ENCODE results near the gene PLAU.

Gene PLAU

GRCh38 chr10:73886085-73886529 lies 24.8 kb upstream of the PLAU start:
- Histone ChIP-seq H2BK12ac (ENCODE audit: low read length in 2 of 2) (peak overlapping the region; percentile 75 to 81), H2BK15ac (ENCODE audit: low read depth, poor library complexity, severe bottlenecking) (peak overlapping the region; percentile 15), H3K18ac (ENCODE audit: low read depth in 1 of 2, low read length in 2 of 2) (peak overlapping the region; percentile 63 to 77), H4K91ac (ENCODE audit: low read length) (no peak overlapping the region), H3K23ac (ENCODE audit: low read length in 2 of 2) (no peak overlapping the region), H3K4me1 (ENCODE audit: control insufficient read depth, insufficient read depth, low read depth, low read length) (peaks cover 18% of the 10 kb centered on the region), H3K27ac (ENCODE audit: low read length, poor library complexity, severe bottlenecking) (peak overlapping the region; percentile 100), H3K79me1 (replicated peaks; ENCODE audit: low read length, poor library complexity, severe bottlenecking) (no peaks in the 10 kb centered on the region), H3K36me3 (ENCODE audit: control insufficient read depth in 1 of 2, insufficient read depth in 2 of 2, low read depth in 1 of 2, low read length in 2 of 2) (no peaks in the 10 kb centered on the region), H3K4ac (ENCODE audit: low read depth in 1 of 2, low read length in 2 of 2) (peak overlapping the region; percentile 29 to 88), H3K4me3 (ENCODE audit: insufficient read depth in 1 of 2, low read depth in 1 of 2, low read length in 2 of 2) (no peak overlapping the region), H3K9ac (ENCODE audit: low read length) (peak overlapping the region; percentile 86), H3K27me3 (ENCODE audit: control insufficient read depth in 1 of 2, insufficient read depth in 1 of 2, low read length in 2 of 2) (no peaks in the 10 kb centered on the region), H4K8ac (ENCODE audit: low read length) (peak overlapping the region; percentile 92), H3K14ac (ENCODE audit: low read length in 2 of 2) (no peak overlapping the region), H2BK120ac (ENCODE audit: low read depth, low read length) (peak overlapping the region; percentile 4), H2BK5ac (ENCODE audit: low read depth, low read length, poor library complexity, severe bottlenecking) (no peak overlapping the region), H2AFZ (ENCODE audit: low read depth, low read length) (no peak overlapping the region), H3K4me2 (ENCODE audit: low read length, poor library complexity, severe bottlenecking) (no peak overlapping the region), H3K9me3 (ENCODE audit: control insufficient read depth, low read length) (no peaks in the 10 kb centered on the region), H2AK5ac (ENCODE audit: low read length, severe bottlenecking) (peak overlapping the region; percentile 37)
- peak; percentile 86 for DNase-seq
- 4% methylated on average over 5 of the region's 5 CpGs for WGBS

- Histone ChIP-seq H3K23ac (ENCODE audit: low read length in 2 of 2) (no peak overlapping the region), H3K79me1 (replicated peaks; ENCODE audit: low read length, poor library complexity, severe bottlenecking) (no peaks in the 10 kb centered on the region), H3K4me1 (ENCODE audit: control insufficient read depth, insufficient read depth, low read depth, low read length) (peaks cover 22% of the 10 kb centered on the region), H2AFZ (ENCODE audit: low read depth, low read length) (no peak overlapping the region), H3K9me3 (ENCODE audit: control insufficient read depth, low read length) (no peaks in the 10 kb centered on the region), H3K27me3 (ENCODE audit: control insufficient read depth in 1 of 2, insufficient read depth in 1 of 2, low read length in 2 of 2) (no peaks in the 10 kb centered on the region), H3K4me3 (ENCODE audit: insufficient read depth in 1 of 2, low read depth in 1 of 2, low read length in 2 of 2) (peak overlapping the region in 1 of 2 experiments; percentile 49), H3K36me3 (ENCODE audit: control insufficient read depth in 1 of 2, insufficient read depth in 2 of 2, low read depth in 1 of 2, low read length in 2 of 2) (no peaks in the 10 kb centered on the region), H2BK120ac (ENCODE audit: low read depth, low read length) (peak overlapping the region; percentile 81), H3K14ac (ENCODE audit: low read length in 2 of 2) (no peak overlapping the region), H2BK15ac (ENCODE audit: low read depth, poor library complexity, severe bottlenecking) (peak overlapping the region; percentile 97), H3K4ac (ENCODE audit: low read depth in 1 of 2, low read length in 2 of 2) (peak overlapping the region; percentile 19 to 99), H3K4me2 (ENCODE audit: low read length, poor library complexity, severe bottlenecking) (peak overlapping the region; percentile 3), H4K8ac (ENCODE audit: low read length) (peak overlapping the region; percentile 92), H2AK5ac (ENCODE audit: low read length, severe bottlenecking) (peak overlapping the region; percentile 71), H3K18ac (ENCODE audit: low read depth in 1 of 2, low read length in 2 of 2) (peak overlapping the region; percentile 95 to 96), H3K27ac (ENCODE audit: low read length, poor library complexity, severe bottlenecking) (peak overlapping the region; percentile 100), H3K9ac (ENCODE audit: low read length) (peak overlapping the region; percentile 86), H4K91ac (ENCODE audit: low read length) (peak overlapping the region; percentile 97), H2BK5ac (ENCODE audit: low read depth, low read length, poor library complexity, severe bottlenecking) (peak overlapping the region; percentile 60), H2BK12ac (ENCODE audit: low read length in 2 of 2) (peak overlapping the region; percentile 89 to 97)
- 2% methylated on average over 4 of the region's 4 CpGs for WGBS
- DNase-seq = peak; percentile 55
These were observed 24.2 kb upstream of the PLAU start for GRCh38 chr10:73886661-73887293.

- 7% methylated on average over 11 of the region's 12 CpGs for WGBS
- H2AK5ac ChIP-seq (ENCODE audit: low read length, severe bottlenecking) = peak overlapping the region; percentile 73
These were observed 23.5 kb upstream of the PLAU start for GRCh38 chr10:73887294-73888039.

DNA sequence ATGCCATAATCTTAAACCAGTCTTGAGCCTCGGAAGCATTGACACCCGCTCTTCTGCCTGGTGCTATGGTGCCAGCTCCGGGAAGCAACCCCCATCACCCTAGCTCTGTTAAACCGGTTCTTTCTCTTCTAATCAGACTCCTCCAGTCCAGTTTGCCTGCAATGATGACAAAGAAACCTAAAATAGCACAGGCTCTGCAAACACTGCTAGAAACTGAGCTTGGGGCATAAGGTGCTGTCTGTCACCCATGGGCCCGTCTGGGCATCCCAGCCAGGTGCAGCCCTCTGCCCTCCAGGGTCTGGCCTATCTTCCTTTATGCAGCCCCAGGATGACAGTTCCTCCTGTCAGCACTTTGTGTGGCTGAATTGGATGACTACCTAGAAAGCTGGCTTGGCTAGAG lies 22.4 kb upstream of the PLAU start:
- peak overlapping the region; percentile 96 to 99 for H3K4ac ChIP-seq (ENCODE audit: low read depth in 1 of 2, low read length in 2 of 2)
- peak overlapping the region; percentile 94 to 99 for H2BK12ac ChIP-seq (ENCODE audit: low read length in 2 of 2)
- no peaks in the 10 kb centered on the region for H3K36me3 ChIP-seq (ENCODE audit: control insufficient read depth in 1 of 2, insufficient read depth in 2 of 2, low read depth in 1 of 2, low read length in 2 of 2)
- peak overlapping the region; percentile 99 for H2AK5ac ChIP-seq (ENCODE audit: low read length, severe bottlenecking)
- H3K4me3 ChIP-seq (ENCODE audit: insufficient read depth in 1 of 2, low read depth in 1 of 2, low read length in 2 of 2) = no peak overlapping the region
- peak overlapping the region; percentile 82 for H4K8ac ChIP-seq (ENCODE audit: low read length)
- peak overlapping the region; percentile 37 for H2BK120ac ChIP-seq (ENCODE audit: low read depth, low read length)
- no peaks in the 10 kb centered on the region for H3K9me3 ChIP-seq (ENCODE audit: control insufficient read depth, low read length)
- H3K4me1 ChIP-seq (ENCODE audit: control insufficient read depth, insufficient read depth, low read depth, low read length) = peaks cover 27% of the 10 kb centered on the region
- no peak overlapping the region for H3K4me2 ChIP-seq (ENCODE audit: low read length, poor library complexity, severe bottlenecking)
- peak overlapping the region; percentile 74 for H4K91ac ChIP-seq (ENCODE audit: low read length)
- peak overlapping the region; percentile 18 for H2AFZ ChIP-seq (ENCODE audit: low read depth, low read length)
- H2BK5ac ChIP-seq (ENCODE audit: low read depth, low read length, poor library complexity, severe bottlenecking) = peak overlapping the region; percentile 49
- peak; percentile 33 for DNase-seq
- H3K9ac ChIP-seq (ENCODE audit: low read length) = peak overlapping the region; percentile 86
- peak overlapping the region in 1 of 2 experiments; percentile 87 for H3K14ac ChIP-seq (ENCODE audit: low read length in 2 of 2)
- peak overlapping the region; percentile 65 for H2BK15ac ChIP-seq (ENCODE audit: low read depth, poor library complexity, severe bottlenecking)
- H3K27ac ChIP-seq (ENCODE audit: low read length, poor library complexity, severe bottlenecking) = peak overlapping the region; percentile 100
- H3K27me3 ChIP-seq (ENCODE audit: control insufficient read depth in 1 of 2, insufficient read depth in 1 of 2, low read length in 2 of 2) = no peaks in the 10 kb centered on the region
- H3K23ac ChIP-seq (ENCODE audit: low read length in 2 of 2) = peak overlapping the region in 1 of 2 experiments; percentile 74
- 81% methylated on average over 5 of the region's 5 CpGs for WGBS
- peaks cover 2% of the 10 kb centered on the region for H3K79me1 ChIP-seq (replicated peaks; ENCODE audit: low read length, poor library complexity, severe bottlenecking)
- H3K18ac ChIP-seq (ENCODE audit: low read depth in 1 of 2, low read length in 2 of 2) = peak overlapping the region; percentile 6 to 90

More at GRCh38 chr10:73887294-73888039, 23.5 kb upstream of the PLAU start:
- Histone ChIP-seq H3K27ac (ENCODE audit: low read length, poor library complexity, severe bottlenecking) (peak overlapping the region; percentile 100), H3K79me1 (replicated peaks; ENCODE audit: low read length, poor library complexity, severe bottlenecking) (peaks cover under 1% of the 10 kb centered on the region), H3K4me3 (ENCODE audit: insufficient read depth in 1 of 2, low read depth in 1 of 2, low read length in 2 of 2) (peak overlapping the region in 1 of 2 experiments; percentile 40), H3K4me2 (ENCODE audit: low read length, poor library complexity, severe bottlenecking) (peak overlapping the region; percentile 57), H3K9me3 (ENCODE audit: control insufficient read depth, low read length) (no peaks in the 10 kb centered on the region), H3K9ac (ENCODE audit: low read length) (peak overlapping the region; percentile 86), H2AFZ (ENCODE audit: low read depth, low read length) (no peak overlapping the region), H3K4ac (ENCODE audit: low read depth in 1 of 2, low read length in 2 of 2) (peak overlapping the region; percentile 97 to 99), H3K4me1 (ENCODE audit: control insufficient read depth, insufficient read depth, low read depth, low read length) (peaks cover 24% of the 10 kb centered on the region), H2BK12ac (ENCODE audit: low read length in 2 of 2) (peak overlapping the region; percentile 97), H4K8ac (ENCODE audit: low read length) (peak overlapping the region; percentile 86), H2BK5ac (ENCODE audit: low read depth, low read length, poor library complexity, severe bottlenecking) (peak overlapping the region; percentile 99), H2BK120ac (ENCODE audit: low read depth, low read length) (peak overlapping the region; percentile 74), H2BK15ac (ENCODE audit: low read depth, poor library complexity, severe bottlenecking) (peak overlapping the region; percentile 90), H3K18ac (ENCODE audit: low read depth in 1 of 2, low read length in 2 of 2) (peak overlapping the region; percentile 95 to 96), H3K27me3 (ENCODE audit: control insufficient read depth in 1 of 2, insufficient read depth in 1 of 2, low read length in 2 of 2) (no peaks in the 10 kb centered on the region), H3K23ac (ENCODE audit: low read length in 2 of 2) (peak overlapping the region in 1 of 2 experiments; percentile 98), H3K14ac (ENCODE audit: low read length in 2 of 2) (peak overlapping the region in 1 of 2 experiments; percentile 87), H4K91ac (ENCODE audit: low read length) (peak overlapping the region; percentile 97), H3K36me3 (ENCODE audit: control insufficient read depth in 1 of 2, insufficient read depth in 2 of 2, low read depth in 1 of 2, low read length in 2 of 2) (no peaks in the 10 kb centered on the region)
- peak; percentile 84 for DNase-seq
